GOT3 (cell line): ENCODE measurements around the gene HNRNPA2B1.
"Not testable (repeated sequence)": the region's sequence is repeated elsewhere in the genome, so short reads cannot be mapped to it uniquely, and the experiment has no call there.

ENCODE experiments used
- DNase-seq: peaks from one replicate; lab custom pipeline; 2025; ENCODE audit warnings: mixed read lengths; lab: John Stamatoyannopoulos, UW

Gene HNRNPA2B1

DNA sequence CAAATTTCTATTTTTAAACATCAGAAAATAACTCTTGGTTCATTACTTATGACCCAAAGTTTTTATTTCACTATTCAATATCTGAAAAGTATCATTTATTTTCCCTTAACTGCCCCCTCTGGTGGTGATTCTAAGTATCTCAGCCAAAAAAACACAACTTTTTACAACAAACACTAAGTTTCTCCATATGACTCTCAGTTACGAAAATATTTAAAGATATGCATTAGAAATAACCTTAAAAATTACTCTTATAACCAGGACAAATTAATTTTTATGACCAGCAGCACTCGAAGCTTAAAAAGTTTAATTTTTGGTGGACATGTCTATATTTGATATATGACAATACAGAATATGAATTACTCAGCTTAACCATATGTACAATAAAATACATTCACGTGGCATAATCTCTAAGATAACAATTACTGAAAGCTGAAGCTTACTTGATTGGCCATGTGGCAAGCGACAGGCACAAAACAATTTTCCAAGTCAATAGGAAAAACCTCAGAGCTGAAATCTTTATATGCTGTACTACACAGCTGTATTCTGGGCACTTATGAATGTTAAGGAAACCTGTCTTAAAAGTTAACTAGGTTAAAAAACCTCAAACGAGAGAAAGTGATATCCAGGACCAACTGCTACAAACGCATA is 2.3 kb downstream of the HNRNPA2B1 start:
- DNase-seq: no peak

GRCh38 chr7:26197153-26198115 is 3.1 kb downstream of the HNRNPA2B1 start:
- no peak for DNase-seq

- DNase-seq: no peak
Measured at GRCh38 chr7:26195867-26196657, 4.5 kb downstream of the HNRNPA2B1 start.

DNA sequence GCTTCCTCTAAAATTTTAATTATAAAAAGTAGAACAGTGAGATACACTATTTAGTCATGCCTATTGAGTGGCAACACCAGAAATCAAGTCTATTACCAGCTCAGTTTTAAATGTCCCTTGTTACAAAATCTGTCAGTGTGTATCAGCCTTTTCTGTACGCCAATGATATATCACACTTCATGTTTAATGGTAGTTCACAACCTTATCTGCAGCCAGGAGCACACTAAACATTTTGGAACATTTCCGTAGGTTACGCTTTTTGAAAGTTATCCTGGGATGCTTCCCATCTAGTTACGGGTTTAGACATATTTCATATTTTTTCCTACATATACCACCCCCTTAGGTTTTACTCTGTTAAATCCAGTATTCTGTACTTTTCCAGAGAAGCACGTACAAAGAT is 5.4 kb downstream of the HNRNPA2B1 start:
- DNase-seq: no peak

DNA sequence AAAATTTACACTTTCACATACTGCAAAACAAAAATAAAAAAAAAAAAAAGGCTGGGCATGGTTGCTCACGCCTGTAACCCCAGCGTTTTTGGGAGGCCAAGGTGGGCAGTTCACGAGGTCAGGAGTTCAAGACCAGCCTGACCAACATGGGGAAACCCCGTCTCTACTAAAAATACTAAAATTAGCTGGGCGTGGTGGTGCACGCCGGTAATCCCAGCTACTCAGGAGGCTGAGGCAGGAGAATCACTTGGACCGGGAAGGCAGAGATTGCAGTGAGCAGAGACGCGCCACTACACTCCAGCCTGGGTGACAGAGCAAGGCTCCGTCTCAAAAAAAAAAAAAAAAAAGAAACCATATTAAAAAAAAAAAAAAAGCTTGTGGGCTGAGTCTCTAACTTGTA is 5.8 kb downstream of the HNRNPA2B1 start:
- not testable (repeated sequence) for DNase-seq

- no peak for DNase-seq
Measured at GRCh38 chr7:26193432-26194207, 6.9 kb downstream of the HNRNPA2B1 start.

GRCh38 chr7:26192485-26193087 is 8.0 kb downstream of the HNRNPA2B1 start:
- DNase-seq: no peak

- no peak for DNase-seq
Measured at GRCh38 chr7:26191974-26192479, 8.5 kb downstream of the HNRNPA2B1 start.

DNA sequence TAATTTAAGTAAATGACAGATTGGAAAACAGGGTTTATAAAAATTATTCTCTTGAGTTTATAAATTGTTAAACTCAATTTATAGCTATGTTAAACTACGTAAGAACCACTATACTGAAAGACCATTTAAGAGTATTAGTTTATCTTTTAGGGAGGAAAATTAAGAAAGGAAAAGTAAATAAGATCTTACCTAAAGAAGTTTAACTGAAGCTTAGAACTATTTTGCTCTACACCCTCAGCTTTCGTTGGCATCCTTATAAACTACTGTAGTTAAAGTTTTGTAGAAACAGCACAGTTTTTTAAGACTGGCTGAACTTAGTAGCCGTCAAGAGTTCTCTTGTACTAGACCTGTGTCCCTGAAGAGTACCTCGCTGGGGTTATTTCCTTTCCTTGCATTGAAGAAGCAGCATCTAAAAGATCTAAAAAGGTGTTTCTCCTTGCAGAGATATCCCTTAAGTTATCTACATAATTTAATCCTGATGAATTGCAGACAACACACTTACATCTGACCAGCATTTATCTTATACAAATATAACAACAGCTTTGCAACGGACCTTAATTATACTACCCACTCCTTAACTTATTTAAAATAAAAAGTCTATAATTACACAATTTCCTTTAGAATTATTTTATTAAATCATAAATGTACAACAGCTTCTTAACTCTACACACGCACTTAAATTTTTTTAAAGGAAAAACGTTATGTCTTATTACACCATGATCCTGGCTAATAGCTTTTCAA is 9.1 kb downstream of the HNRNPA2B1 start:
- DNase-seq: no peak

DNA sequence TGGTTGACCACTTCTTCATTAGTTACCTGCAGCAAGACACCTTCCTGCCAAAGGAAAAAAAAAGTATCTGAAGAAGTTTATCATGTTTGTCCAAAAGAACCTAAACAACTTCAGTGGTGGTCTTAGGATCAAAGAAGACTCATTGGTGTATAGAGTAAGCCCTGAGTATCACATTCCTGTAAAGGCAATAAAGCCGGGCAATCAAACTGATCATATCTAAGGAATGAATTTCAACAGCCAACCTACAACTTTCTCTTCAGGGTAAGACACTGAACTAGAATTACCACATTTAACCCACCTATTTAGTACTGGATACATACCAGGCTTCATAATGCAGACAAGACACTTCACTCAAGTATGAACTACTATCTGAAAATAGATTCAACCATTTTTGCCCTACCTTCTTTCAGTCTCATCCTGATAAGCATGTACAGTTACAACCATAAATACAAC is 10.1 kb downstream of the HNRNPA2B1 start:
- no peak for DNase-seq

DNA sequence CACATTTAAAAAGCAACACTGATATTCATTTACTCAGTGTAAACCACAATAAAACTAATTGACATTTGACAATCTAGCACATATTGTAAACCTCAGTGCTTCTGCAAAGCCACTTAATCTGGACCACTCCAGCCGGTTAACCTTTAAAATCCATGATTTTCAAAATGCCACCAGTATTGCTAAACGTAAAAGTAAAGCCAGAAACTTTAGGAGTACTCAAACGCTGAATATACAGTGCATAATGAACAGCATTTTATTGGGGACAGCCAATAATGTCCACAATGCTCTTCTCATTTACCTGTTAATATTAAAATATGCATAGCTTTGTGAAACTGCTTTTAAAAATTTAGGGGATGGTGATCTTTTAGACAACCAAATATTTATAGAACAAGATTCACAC is 10.8 kb downstream of the HNRNPA2B1 start:
- no peak for DNase-seq

- DNase-seq: no peak
Measured at GRCh38 chr7:26188957-26189541, 11.5 kb downstream of the HNRNPA2B1 start.

GRCh38 chr7:26188206-26188956 is 12.2 kb downstream of the HNRNPA2B1 start:
- DNase-seq: no peak

- no peak for DNase-seq
Measured at GRCh38 chr7:26187380-26188205, 13.0 kb downstream of the HNRNPA2B1 start.

DNA sequence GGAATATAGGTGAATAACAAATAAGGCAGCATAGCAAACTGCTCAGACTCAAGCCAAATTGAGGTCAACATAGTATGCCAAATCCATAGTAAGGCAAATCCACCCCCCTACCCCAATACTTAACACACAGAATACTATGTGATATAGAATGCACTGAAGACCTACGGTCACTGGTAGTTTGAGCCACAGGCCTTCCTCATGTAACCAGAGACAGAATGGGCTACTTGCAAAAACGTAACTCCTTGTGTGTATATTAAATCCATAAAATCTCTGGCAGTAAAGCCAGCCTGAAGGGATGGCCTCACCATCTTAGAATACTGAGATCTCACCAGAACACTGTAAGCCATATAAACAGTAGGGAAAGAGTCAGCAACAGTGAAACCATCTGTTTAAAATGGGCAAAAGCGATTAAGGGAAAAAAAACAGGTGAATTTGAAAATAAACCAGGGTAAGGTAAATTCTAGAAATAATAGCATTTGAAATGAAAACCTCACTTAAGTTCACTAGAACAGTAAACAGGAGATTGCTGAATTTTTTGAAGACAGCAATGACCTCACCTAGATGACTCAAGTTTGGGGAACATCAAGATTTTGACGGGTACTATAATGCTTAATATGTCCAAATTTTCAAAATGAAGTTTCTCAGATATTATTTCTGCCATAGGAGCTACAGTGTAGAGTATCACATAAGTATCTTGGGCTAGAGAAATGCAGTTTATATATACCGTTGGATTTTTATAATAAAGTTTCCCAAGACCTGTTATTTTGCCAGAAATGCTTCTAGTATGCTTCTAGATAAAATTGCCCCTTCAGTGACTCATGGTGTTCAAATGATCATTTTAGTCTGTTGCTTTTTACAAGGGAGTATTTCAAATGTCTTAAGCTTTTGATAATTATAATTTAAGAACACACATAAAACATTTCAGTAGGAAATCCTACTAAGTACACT is 13.9 kb downstream of the HNRNPA2B1 start:
- no peak for DNase-seq

- no peak for DNase-seq
Measured at GRCh38 chr7:26185844-26186180, 14.7 kb downstream of the HNRNPA2B1 start.
